ENCODE data around the gene PAX2. TPM values are rescaled to one million over a fixed set of nuclear protein-coding genes. Genes with fewer than 3 reads are reported as not detected.
A peak's percentile ranks its signal among the peaks of the same experiment; 100 is the strongest.

The PAX2 gene
- total RNA-seq, 1 experiment from 2014 or later = not detected

- Histone ChIP-seq H2BK20ac (ENCODE audit: low read depth, low read length, poor library complexity, severe bottlenecking) (no peak overlapping the region), H4K8ac (replicated peaks; ENCODE audit: insufficient read length, low read depth, low read length) (no peak overlapping the region), H4K20me1 (ENCODE audit: control insufficient read depth, insufficient read depth, insufficient read length) (no peaks in the 10 kb centered on the region), H2BK15ac (ENCODE audit: low read depth, low read length) (no peak overlapping the region), H3K23me2 (ENCODE audit: insufficient read length, low read depth, low read length, poor library complexity, severe bottlenecking) (no peaks in the 10 kb centered on the region), H3K18ac (ENCODE audit: insufficient read length, low read depth, low read length) (no peak overlapping the region), H3K23ac (ENCODE audit: insufficient read length, low read depth, low read length) (no peak overlapping the region), H2AFZ (ENCODE audit: low read length) (no peak overlapping the region), H2BK5ac (ENCODE audit: insufficient read length, low read length) (no peak overlapping the region), H3K79me2 (ENCODE audit: insufficient read depth, low read length) (no peaks in the 10 kb centered on the region), H4K5ac (ENCODE audit: insufficient read length, low read depth, low read length) (no peak overlapping the region), H3K14ac (ENCODE audit: insufficient read depth, low read length) (no peak overlapping the region), H3K27me3 (ENCODE audit: insufficient read depth, low read length) (peaks cover 97% of the 10 kb centered on the region), H3K4ac (ENCODE audit: low read depth, low read length) (no peak overlapping the region), H3K4me2 (ENCODE audit: insufficient read depth, insufficient read length, low read length) (peak overlapping the region; percentile 34), H3K56ac (ENCODE audit: insufficient read length, low read depth, low read length) (no peak overlapping the region), H3T11ph (ENCODE audit: low read length) (no peak overlapping the region), H2BK120ac (ENCODE audit: low read depth, low read length, poor library complexity, severe bottlenecking) (no peak overlapping the region), H3K4me1 (ENCODE audit: insufficient read depth, low read length) (no peaks in the 10 kb centered on the region), H3K9ac (ENCODE audit: extremely low read depth, insufficient read length, low read length) (no peak overlapping the region), H2AK5ac (ENCODE audit: insufficient read length, low read length) (no peak overlapping the region), H3K27ac (ENCODE audit: insufficient read length, low read depth, low read length) (no peak overlapping the region), H3K9me3 (ENCODE audit: control insufficient read depth, low read depth, low read length) (no peaks in the 10 kb centered on the region), H2BK12ac (ENCODE audit: insufficient read length, low read depth, low read length) (no peak overlapping the region), H4K91ac (ENCODE audit: insufficient read length, low read depth, low read length) (no peak overlapping the region), H3K79me1 (ENCODE audit: insufficient read depth, low read depth, low read length, poor library complexity, severe bottlenecking) (no peaks in the 10 kb centered on the region)
- no peak for TF ChIP-seq CTCF (conservative IDR thresholded peaks at IDR 0.05)
- Mint-ChIP-seq H3K27me3 (ENCODE audit: low read depth) (peaks cover 100% of the 10 kb centered on the region), H3K9me3 (peaks cover 0 to 12% of the 10 kb centered on the region in 2 experiments; a peak in 3 of 5 replicates), H3K27ac (peak overlapping the region in 1 of 3 experiments; percentile 25; a peak in 1 of 7 replicates), H3K36me3 (ENCODE audit: insufficient read depth in 1 of 3, low read depth in 3 of 3) (no peaks in the 10 kb centered on the region; a peak in 1 of 7 replicates), H3K4me3 (peak overlapping the region in 1 of 2 experiments; percentile 54; a peak in 3 of 5 replicates), H3K4me1 (peaks cover 26 to 60% of the 10 kb centered on the region in 2 experiments)
- DNase-seq = no peak
- no CpG with 5 or more reads among the region's 21 CpGs for WGBS (ENCODE audit: extremely low coverage, insufficient read length, low lambda C conversion rate)
Measured at GRCh38 chr10:100738055-100738827, 7.1 kb upstream of the PAX2 start.
